Measurements from ENCODE around the gene NCOA7. TPM values are rescaled to one million over a fixed set of nuclear protein-coding genes. Genes with fewer than 3 reads are reported as not detected.

The NCOA7 gene
- total RNA-seq, 1 experiment from 2014 or later = 9.4 TPM

- no peak overlapping the region for H3K4me2 ChIP-seq (ENCODE audit: insufficient read depth, insufficient read length, low read length)
- WGBS (ENCODE audit: extremely low coverage, insufficient read length, low lambda C conversion rate) = no CpG with 5 or more reads among the region's 4 CpGs
- no peak overlapping the region for H2BK5ac ChIP-seq (ENCODE audit: insufficient read length, low read length)
- no peak overlapping the region for H3K9ac ChIP-seq (ENCODE audit: extremely low read depth, insufficient read length, low read length)
- no peaks in the 10 kb centered on the region for H3K36me3 Mint-ChIP-seq (ENCODE audit: insufficient read depth in 1 of 3, low read depth in 3 of 3)
- H3K4me1 Mint-ChIP-seq = 0 out of 4 replicates have a peak, but pooled peaks cover 0 to 3% of the 10 kb centered on the region in 2 experiments
- no peak overlapping the region for H3K4ac ChIP-seq (ENCODE audit: low read depth, low read length)
- no peak overlapping the region for H2AFZ ChIP-seq (ENCODE audit: low read length)
- no peak overlapping the region for H2AK5ac ChIP-seq (ENCODE audit: insufficient read length, low read length)
- no peak overlapping the region for H3K23ac ChIP-seq (ENCODE audit: insufficient read length, low read depth, low read length)
- no peak overlapping the region for H2BK20ac ChIP-seq (ENCODE audit: low read depth, low read length, poor library complexity, severe bottlenecking)
- no peak overlapping the region for H4K5ac ChIP-seq (ENCODE audit: insufficient read length, low read depth, low read length)
- H3K14ac ChIP-seq (ENCODE audit: insufficient read depth, low read length) = no peak overlapping the region
- no peak overlapping the region for H3K27ac ChIP-seq (ENCODE audit: insufficient read length, low read depth, low read length)
- TF ChIP-seq CTCF (conservative IDR thresholded peaks at IDR 0.05) = no peak
- no peaks in the 10 kb centered on the region for H3K23me2 ChIP-seq (ENCODE audit: insufficient read length, low read depth, low read length, poor library complexity, severe bottlenecking)
- no peaks in the 10 kb centered on the region for H4K20me1 ChIP-seq (ENCODE audit: control insufficient read depth, insufficient read depth, insufficient read length)
- H3T11ph ChIP-seq (ENCODE audit: low read length) = no peak overlapping the region
- H3K27me3 ChIP-seq (ENCODE audit: insufficient read depth, low read length) = no peaks in the 10 kb centered on the region
- no peaks in the 10 kb centered on the region for H3K9me3 ChIP-seq (ENCODE audit: control insufficient read depth, low read depth, low read length)
- H4K91ac ChIP-seq (ENCODE audit: insufficient read length, low read depth, low read length) = no peak overlapping the region
- H2BK15ac ChIP-seq (ENCODE audit: low read depth, low read length) = no peak overlapping the region
- no peaks in the 10 kb centered on the region for H3K79me2 ChIP-seq (ENCODE audit: insufficient read depth, low read length)
- no peak for DNase-seq
- no peak overlapping the region for H2BK12ac ChIP-seq (ENCODE audit: insufficient read length, low read depth, low read length)
- H4K8ac ChIP-seq (replicated peaks; ENCODE audit: insufficient read length, low read depth, low read length) = no peak overlapping the region
- no peaks in the 10 kb centered on the region for H3K9me3 Mint-ChIP-seq
- no peaks in the 10 kb centered on the region for H3K27me3 Mint-ChIP-seq (ENCODE audit: low read depth)
- no peak overlapping the region for H3K56ac ChIP-seq (ENCODE audit: insufficient read length, low read depth, low read length)
- no peak overlapping the region for H2BK120ac ChIP-seq (ENCODE audit: low read depth, low read length, poor library complexity, severe bottlenecking)
- no peak overlapping the region for H3K4me3 Mint-ChIP-seq
- no peaks in the 10 kb centered on the region for H3K4me1 ChIP-seq (ENCODE audit: insufficient read depth, low read length)
- no peak overlapping the region for H3K18ac ChIP-seq (ENCODE audit: insufficient read length, low read depth, low read length)
- no peak overlapping the region for H3K27ac Mint-ChIP-seq
- no peaks in the 10 kb centered on the region for H3K79me1 ChIP-seq (ENCODE audit: insufficient read depth, low read depth, low read length, poor library complexity, severe bottlenecking)
Observed at GRCh38 chr6:125818772-125819260, 28.1 kb downstream of the NCOA7 start.
